H1 (cell line): ENCODE results near the gene PTPA. TPM values are rescaled to one million over a fixed set of nuclear protein-coding genes. Genes with fewer than 3 reads are reported as not detected.

ENCODE experiments used
- CTCF ChIA-PET: fragments of 300-600 bp; sonication (Branson Sonifier 250); formaldehyde crosslinking; loops from one replicate; lab custom pipeline; 2021; ENCODE audit not compliant: partially characterized antibody; lab: Charles Lee
- POLR2A ChIA-PET: fragments of 300-600 bp; sonication (Branson Sonifier 250); formaldehyde crosslinking; loops from one replicate; lab custom pipeline; 2021; ENCODE audit warnings: inconsistent platforms; ENCODE audit not compliant: partially characterized antibody; lab: Charles Lee
- DNase-seq, 2 experiments: peaks; one replicate each; pipeline versions ENCODE4 v3.0.0 to v3.0.0-alpha.2; 2010 to 2022; ENCODE audit warnings: low spot score in 2 of 2, low read depth in 1 of 2, mixed read lengths in 1 of 2
- FAIRE-seq: peaks from 2 replicates; lab custom pipeline; 2011; peaks lifted over from hg19 to GRCh38; lab: Jason Lieb, UNC
- H2AFZ ChIP-seq: 2 replicates; pipeline ENCODE4 v1.8.1; 2012; ENCODE audit warnings: low read length, inconsistent platforms
- H2AK5ac ChIP-seq: 2 replicates; pipeline ENCODE4 v1.6.1; 2013; ENCODE audit warnings: low read depth, low read length
- H2BK120ac ChIP-seq: replicated peaks from 2 replicates; pipeline ENCODE3; 2013; ENCODE audit warnings: low read depth, low read length, inconsistent platforms
- H2BK12ac ChIP-seq: 2 replicates; pipeline ENCODE4 v1.6.1; 2013; ENCODE audit warnings: low read depth, low read length
- H2BK15ac ChIP-seq: 2 replicates; pipeline ENCODE4 v1.6.1; 2013; ENCODE audit warnings: low read length
- H2BK20ac ChIP-seq: 2 replicates; pipeline ENCODE4 v1.6.1; 2013; ENCODE audit warnings: low read length
- H2BK5ac ChIP-seq: 2 replicates; pipeline ENCODE4 v1.6.1; 2013; ENCODE audit warnings: low read depth, low read length
- H3K14ac ChIP-seq: 2 replicates; pipeline ENCODE4 v1.6.1; 2013; ENCODE audit warnings: inconsistent platforms; ENCODE audit not compliant: insufficient read length
- H3K18ac ChIP-seq: 2 replicates; pipeline ENCODE4 v1.6.1; 2013; ENCODE audit warnings: low read length; ENCODE audit errors: extremely low read depth
- H3K23ac ChIP-seq: 2 replicates; pipeline ENCODE4 v1.6.1; 2013; ENCODE audit warnings: inconsistent platforms; ENCODE audit not compliant: insufficient read length
- H3K23me2 ChIP-seq: 2 replicates; pipeline ENCODE4 v1.6.1; 2013; ENCODE audit warnings: low read depth, low read length
- H3K27ac ChIP-seq: 2 replicates; pipeline ENCODE4 v1.6.1; 2011; ENCODE audit warnings: low read depth, low read length, inconsistent platforms
- H3K27me3 ChIP-seq, 4 experiments: replicated peaks in 1 of 4; 1 replicate in 1 of 4; 2 replicates in 3 of 4; pipeline versions ENCODE4 v1.6.1 to v1.8.1; 2011 to 2013; ENCODE audit warnings: low read length in 3 of 4, mild to moderate bottlenecking in 3 of 4, inconsistent platforms in 2 of 4, mixed read lengths in 2 of 4, moderate library complexity in 1 of 4; ENCODE audit not compliant: control insufficient read depth in 3 of 4, insufficient read depth in 3 of 4; ENCODE audit errors: extremely low read depth in 1 of 4
- H3K36me3 ChIP-seq, 4 experiments: 2 replicates each; pipeline versions ENCODE4 v1.6.1 to v1.8.1; 2011 to 2013; ENCODE audit warnings: mild to moderate bottlenecking in 4 of 4, low read length in 3 of 4, moderate library complexity in 2 of 4, control low read depth in 1 of 4, inconsistent platforms in 1 of 4; ENCODE audit not compliant: insufficient read depth in 4 of 4, control insufficient read depth in 2 of 4
- H3K4ac ChIP-seq: replicated peaks from 2 replicates; pipeline ENCODE3; 2013; ENCODE audit warnings: low read length, low read depth, mixed read lengths, inconsistent platforms; ENCODE audit not compliant: insufficient read length
- H3K4me1 ChIP-seq, 4 experiments: replicated peaks in 1 of 4; 1 replicate in 1 of 4; 2 replicates in 3 of 4; pipeline versions ENCODE4 v1.6.1 to v1.8.1; 2011 to 2013; ENCODE audit warnings: low read length in 3 of 4, inconsistent platforms in 2 of 4, mixed read lengths in 1 of 4; ENCODE audit not compliant: insufficient read depth in 4 of 4, control insufficient read depth in 3 of 4
- H3K4me2 ChIP-seq, 2 experiments: 2 replicates each; pipeline versions ENCODE4 v1.6.1 to v1.8.1; 2011 to 2013; ENCODE audit warnings: low read depth in 2 of 2, low read length in 2 of 2, control low read depth in 1 of 2, inconsistent platforms in 1 of 2, mild to moderate bottlenecking in 1 of 2; ENCODE audit not compliant: insufficient read depth in 1 of 2
- H3K4me3 ChIP-seq, 4 experiments: fragments of 200-600, 300-600 bp in 1 of 4; sonication (generic), shearing (Covaris generic), sonication (Bioruptor Twin) in 1 of 4; 2 replicates each; pipeline versions ENCODE4 v1.5.1 to v1.8.1; 2011 to 2016; ENCODE audit warnings: low read length in 4 of 4, low read depth in 3 of 4, control low read depth in 2 of 4, inconsistent platforms in 2 of 4, mild to moderate bottlenecking in 2 of 4, mixed read lengths in 1 of 4, moderate library complexity in 1 of 4; ENCODE audit not compliant: insufficient read depth in 2 of 4; ENCODE audit errors: extremely low read depth in 1 of 4
- H3K56ac ChIP-seq: replicated peaks from 2 replicates; pipeline ENCODE3; 2013; ENCODE audit warnings: low read depth, mild to moderate bottlenecking, mixed read lengths, low read length, inconsistent platforms; ENCODE audit not compliant: insufficient read length
- H3K79me1 ChIP-seq: 2 replicates; pipeline ENCODE4 v1.6.1; 2013; ENCODE audit warnings: low read depth, low read length, control low read depth
- H3K79me2 ChIP-seq, 2 experiments: 2 replicates each; pipeline versions ENCODE4 v1.6.1 to v1.8.1; 2012 to 2013; ENCODE audit warnings: low read length in 2 of 2, mild to moderate bottlenecking in 2 of 2, inconsistent platforms in 1 of 2; ENCODE audit not compliant: insufficient read depth in 2 of 2, control insufficient read depth in 1 of 2
- H3K9ac ChIP-seq, 4 experiments: replicated peaks in 1 of 4; 1 replicate in 1 of 4; 2 replicates in 3 of 4; pipeline versions ENCODE4 v1.6.1 to v1.8.1; 2011 to 2013; ENCODE audit warnings: low read depth in 3 of 4, low read length in 3 of 4, control low read depth in 2 of 4, mild to moderate bottlenecking in 2 of 4, moderate library complexity in 2 of 4, inconsistent platforms in 1 of 4; ENCODE audit errors: extremely low read depth in 1 of 4
- H3K9me3 ChIP-seq, 2 experiments: 2 replicates each; pipeline versions ENCODE4 v1.6.1 to v1.8.1; 2012 to 2013; ENCODE audit warnings: mild to moderate bottlenecking in 2 of 2, moderate library complexity in 2 of 2, control low read depth in 1 of 2, inconsistent platforms in 1 of 2, low read depth in 1 of 2, low read length in 1 of 2, mixed read lengths in 1 of 2; ENCODE audit not compliant: insufficient read depth in 2 of 2
- H4K20me1 ChIP-seq, 2 experiments: replicated peaks in 1 of 2; 2 replicates each; pipeline versions ENCODE3 to v1.8.1; 2011 to 2013; ENCODE audit warnings: inconsistent platforms in 2 of 2, low read length in 2 of 2, mild to moderate bottlenecking in 1 of 2; ENCODE audit not compliant: insufficient read depth in 2 of 2, control insufficient read depth in 1 of 2
- H4K5ac ChIP-seq: 2 replicates; pipeline ENCODE4 v1.6.1; 2013; ENCODE audit warnings: low read length, low read depth, mixed read lengths, inconsistent platforms; ENCODE audit not compliant: insufficient read length
- H4K8ac ChIP-seq: 2 replicates; pipeline ENCODE4 v1.8.0; 2013; ENCODE audit warnings: mild to moderate bottlenecking, moderate library complexity, low read length, inconsistent platforms; ENCODE audit not compliant: insufficient read depth; ENCODE audit errors: extremely low read depth
- H4K91ac ChIP-seq: replicated peaks from 2 replicates; pipeline ENCODE3; 2013; ENCODE audit warnings: low read length, mixed read lengths, inconsistent platforms; ENCODE audit not compliant: insufficient read length
- CREB1 ChIP-seq: IDR thresholded peaks from 2 replicates; pipeline ENCODE4 v1.6.1; 2012; ENCODE audit warnings: inconsistent platforms
- CTCF ChIP-seq, 3 experiments: IDR thresholded peaks; 1 replicate in 2 of 3; 2 replicates in 1 of 3; pipeline versions ENCODE4 v1.5.1 to v1.6.1; 2011; ENCODE audit warnings: low read length in 3 of 3, mild to moderate bottlenecking in 3 of 3, inconsistent platforms in 2 of 3, low read depth in 1 of 3, moderate library complexity in 1 of 3; ENCODE audit not compliant: insufficient read depth in 1 of 3; ENCODE audit errors: control extremely low read depth in 1 of 3
- MAFK ChIP-seq: IDR thresholded peaks from 2 replicates; pipeline ENCODE4 v1.6.1; 2012; ENCODE audit warnings: low read depth, mild to moderate bottlenecking, improper control_type of control experiment, low read length
- POU5F1 ChIP-seq: IDR thresholded peaks from 2 replicates; pipeline ENCODE4 v1.6.1; 2011; ENCODE audit warnings: low read depth, mild to moderate bottlenecking, low read length, moderate library complexity
- RAD21 ChIP-seq, 2 experiments: IDR thresholded peaks in 1 of 2; conservative IDR thresholded peaks in 1 of 2; 2 replicates each; pipeline ENCODE4 v1.6.1; 2011; ENCODE audit warnings: low read depth in 2 of 2, low read length in 2 of 2, improper control_type of control experiment in 1 of 2, inconsistent platforms in 1 of 2, mild to moderate bottlenecking in 1 of 2, moderate library complexity in 1 of 2
- SIN3A ChIP-seq, 2 experiments: IDR thresholded peaks in 1 of 2; conservative IDR thresholded peaks in 1 of 2; 2 replicates each; pipeline ENCODE4 v1.6.1; 2011 to 2012; ENCODE audit warnings: low read length in 2 of 2, improper control_type of control experiment in 1 of 2, low read depth in 1 of 2, mild to moderate bottlenecking in 1 of 2
- TEAD4 ChIP-seq: IDR thresholded peaks from 2 replicates; pipeline ENCODE4 v1.6.1; 2012; ENCODE audit warnings: low read depth, low read length, inconsistent platforms, mixed read lengths
- WGBS, 2 experiments: shearing (Covaris generic) in 1 of 2; methylation state at CpG; one replicate each; pipeline versions ENCODE4 v1.1.6 to v1.1.7; 2013 to 2015; ENCODE audit warnings: low lambda C conversion rate in 2 of 2, mixed read lengths in 2 of 2, inconsistent platforms in 1 of 2, low coverage in 1 of 2, missing lambda C conversion rate in 1 of 2; ENCODE audit not compliant: insufficient replicate concordance in 2 of 2, insufficient coverage in 1 of 2, insufficient read length in 1 of 2; ENCODE audit errors: extremely low coverage in 1 of 2, missing lambda C conversion rate in 1 of 2; 5-methylcytosine and 5-hydroxymethylcytosine counted together
- polyA plus RNA-seq, 7 experiments: library from polyadenylated mRNA; depleted of rRNA in 3 of 7; stranded (reverse) in 5 of 7; unstranded in 2 of 7; fragments of >200 nt in 5 of 7; fragments of 200-250 nt in 2 of 7; gene quantifications; 1 replicate in 5 of 7; 2 replicates in 1 of 7; 4 replicates in 1 of 7; pipeline versions ENCODE4 v1.2.1 to v1.2.3, GENCODE V29; 2011 to 2013; ENCODE audit warnings: missing spikeins in 2 of 7, mixed read lengths in 2 of 7
- total RNA-seq: library from RNA; stranded (reverse); fragmentation: NEBNext Ultra II Directional; extraction: Animal tissue kit (Norgen Biotek cat#: 25700); gene quantifications from 2 replicates; pipeline ENCODE4 v1.2.1, GENCODE V29; 2021

Gene PTPA
- total and polyA plus RNA-seq, 2 of the 8 experiments (the other 6 are each of a cell fraction or from before 2014, with no cell fraction given): 114 to 145 TPM

GRCh38 chr9:129182625-129183494, 71.6 kb downstream of the PTPA start:
- Histone ChIP-seq H3K79me1 (no peaks in the 10 kb centered on the region), H3K9me3 (peaks cover 0 to 5% of the 10 kb centered on the region in 2 experiments; a peak in 2 of 4 replicates), H3K4ac (no peak overlapping the region), H3K79me2 (no peaks in the 10 kb centered on the region), H3K27ac (no peak overlapping the region), H3K56ac (no peak overlapping the region), H3K4me1 (peaks cover 0 to 8% (median 8%) of the 10 kb centered on the region in 4 experiments; a peak in 5 of 7 replicates), H3K36me3 (no peaks in the 10 kb centered on the region), H4K20me1 (peaks cover 3 to 12% of the 10 kb centered on the region in 2 experiments), H2BK20ac (no peak overlapping the region), H3K18ac (no peak overlapping the region), H3K23me2 (peaks cover 14% of the 10 kb centered on the region), H3K9ac (no peak overlapping the region), H4K5ac (no peak overlapping the region), H2BK120ac (no peak overlapping the region), H3K27me3 (peaks cover 30 to 61% (median 59%) of the 10 kb centered on the region in 4 experiments), H2BK15ac (no peak overlapping the region), H3K4me3 (no peak overlapping the region), H2BK5ac (no peak overlapping the region), H4K91ac (no peak overlapping the region), H2AFZ (no peak overlapping the region), H4K8ac (no peak overlapping the region; the same call in 1 of the 2 replicates), H3K4me2 (no peak overlapping the region), H2BK12ac (no peak overlapping the region), H3K23ac (no peak overlapping the region), H3K14ac (no peak overlapping the region), H2AK5ac (no peak overlapping the region)
- POLR2A ChIA-PET: interaction anchor here (0.6 to 1.5 kb wide), 13 partner anchors 8 to 437 kb away, joined by 3 to 7 read pairs (median 3); no protein-coding TSS in a partner anchor
- DNase-seq (peak in 1 of 2 experiments; percentile 85), FAIRE-seq (no peak)
- 44% methylated on average over 19 of the region's 20 CpGs; no CpG with 5 or more reads in 1 of the 2 experiments for WGBS, 2 experiments
- CTCF ChIA-PET: interaction anchor here (0.6 to 27.8 kb wide), 48 partner anchors 9 to 1749 kb away, joined by 3 to 831 read pairs (median 4); no protein-coding TSS in a partner anchor
- TF ChIP-seq POU5F1 (no peak), CREB1 (0 out of 2 replicates have a peak, but pooled peaks have one; percentile 7), CTCF (IDR thresholded peaks at IDR 0.05; ENCODE audit: control extremely low read depth in 1 of 3, insufficient read depth in 1 of 3, low read depth in 1 of 3, low read length in 3 of 3) (peak in 2 of 3 experiments; percentile 88 to 90; a peak in 3 of 4 replicates), SIN3A (conservative IDR thresholded peaks at IDR 0.05 in 1 of 2, IDR thresholded peaks at IDR 0.05 in 1 of 2; ENCODE audit: low read depth in 1 of 2, low read length in 2 of 2) (0 out of 4 replicates have a peak, but pooled peaks of 1 of the 2 experiments have one; percentile 33), MAFK (no peak), RAD21 (IDR thresholded peaks at IDR 0.05 in 1 of 2, conservative IDR thresholded peaks at IDR 0.05 in 1 of 2; ENCODE audit: low read depth in 2 of 2, low read length in 2 of 2) (peak; percentile 72 to 76), TEAD4 (no peak)
